Left renal cortex interstitium (tissue), 4 donors: Measurements from ENCODE around the gene SPATA31A7. TPM values are rescaled to one million over a fixed set of nuclear protein-coding genes. Genes with fewer than 3 reads are reported as not detected.
"Not testable (repeated sequence)": the region's sequence is repeated elsewhere in the genome, so short reads cannot be mapped to it uniquely, and the experiment has no call there.

Source experiments
- DNase-seq, 4 donors: peaks; one replicate each; pipeline ENCODE4 v3.0.0-alpha.2; 2013; ENCODE audit warnings: low read depth in 4 of 4, low spot score in 2 of 4, missing footprints in 1 of 4
- polyA plus RNA-seq, 4 donors: library from polyadenylated mRNA; unstranded; fragments of 120-200 nt; gene quantifications; one replicate each; pipeline ENCODE4 v1.2.1, GENCODE V29; 2013; ENCODE audit not compliant: insufficient read length in 4 of 4

The SPATA31A7 gene
- under 1 TPM in 1 of 4 donors, not detected in 3; 0.24 TPM for polyA plus RNA-seq

DNA sequence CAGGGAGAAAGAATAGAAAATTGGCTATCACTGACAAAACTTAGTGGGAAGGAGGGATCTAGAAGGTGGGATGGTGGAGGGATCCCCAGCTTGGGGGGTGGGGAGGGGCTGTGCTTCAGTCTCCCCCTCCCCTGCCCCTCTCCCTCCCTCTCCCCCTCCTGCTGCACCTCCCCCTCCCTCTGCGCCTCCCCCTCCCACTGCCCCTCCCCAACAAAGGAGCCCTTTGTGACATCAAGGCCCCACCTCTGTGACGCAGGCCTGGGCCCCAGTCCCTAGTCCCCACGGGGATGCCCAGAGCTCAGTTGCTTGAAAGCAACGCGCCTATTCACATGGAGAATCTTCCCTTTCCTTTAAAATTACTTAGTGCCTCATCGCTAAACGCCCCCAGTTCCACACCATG, at the start of gene SPATA31A7:
Gene SPATA31A7 (plus strand): TSS at position 301 of the 400 bp plus-strand sequence. CDS start 29 bp downstream, at position 330.
- DNase-seq: not testable (repeated sequence)

DNA sequence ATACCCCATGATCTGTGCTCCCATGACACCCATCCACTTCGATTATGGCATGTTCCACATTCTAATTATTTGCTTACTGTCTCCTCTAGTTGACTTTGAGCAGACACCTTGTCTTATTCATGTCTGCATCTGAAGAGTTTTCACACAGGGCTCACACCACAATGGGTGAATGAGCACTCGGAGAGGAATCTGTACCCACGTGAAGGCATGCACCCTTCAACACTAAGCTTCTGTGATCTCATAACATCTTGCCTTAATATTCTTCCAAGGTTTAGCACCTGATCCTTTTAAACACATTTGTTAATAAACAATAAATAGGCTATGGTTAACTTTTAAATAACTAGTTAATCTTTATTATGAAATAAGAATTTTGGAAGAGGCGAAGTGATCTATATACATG, 36.6 kb downstream of the SPATA31A7 start:
- DNase-seq: not testable (repeated sequence)
